OCI-LY7 (cell line): Measurements from ENCODE around the gene XAB2. TPM values are rescaled to one million over a fixed set of nuclear protein-coding genes. Genes with fewer than 3 reads are reported as not detected.

Source experiments
- BruUV-seq: library from RNA; stranded (reverse); fragments of 400-500 nt; replicated peaks from 2 replicates; lab custom pipeline; 2021; lab: Mats Ljungman, UMichigan
- CTCF ChIA-PET: fragments of 300-600 bp; sonication (Branson Sonifier 250); formaldehyde crosslinking; loops from one replicate; lab custom pipeline; 2022; ENCODE audit warnings: antibody characterized with exemption; ENCODE audit not compliant: unreplicated experiment; lab: Charles Lee
- POLR2A ChIA-PET: fragments of 300-600 bp; sonication (Branson Sonifier 250); formaldehyde crosslinking; loops from one replicate; lab custom pipeline; 2022; ENCODE audit warnings: antibody characterized with exemption; lab: Charles Lee
- DNase-seq: peaks from one replicate; pipeline ENCODE4 v3.0.0-alpha.2; 2015; ENCODE audit warnings: low spot score
- H2AFZ ChIP-seq: fragments of 200-600 bp; sonication (generic), shearing (Covaris generic); 2 replicates; pipeline ENCODE4 v1.6.1; 2014; ENCODE audit warnings: mild to moderate bottlenecking, antibody characterized with exemption, low read length, moderate library complexity
- H3K27ac ChIP-seq: fragments of 200-600 bp; sonication (generic); 2 replicates; pipeline ENCODE4 v1.5.1; 2014; ENCODE audit warnings: mixed run types, low read depth, mild to moderate bottlenecking, moderate library complexity, low read length, inconsistent platforms; ENCODE audit not compliant: poor library complexity, severe bottlenecking
- H3K36me3 ChIP-seq: fragments of 200-600 bp; sonication (generic); 2 replicates; pipeline ENCODE4 v1.6.1; 2014; ENCODE audit warnings: mild to moderate bottlenecking, antibody characterized with exemption, low read length, moderate library complexity, mixed read lengths; ENCODE audit not compliant: insufficient read depth
- H3K4me1 ChIP-seq: fragments of 200-600 bp; sonication (generic); 2 replicates; pipeline ENCODE4 v1.5.1; 2014; ENCODE audit warnings: mild to moderate bottlenecking, low read length; ENCODE audit not compliant: insufficient read depth, poor library complexity, severe bottlenecking
- H3K4me2 ChIP-seq: fragments of 200-600 bp; sonication (generic); 2 replicates; pipeline ENCODE4 v1.6.1; 2014; ENCODE audit warnings: mild to moderate bottlenecking, low read length
- H3K4me3 ChIP-seq: fragments of 200-600 bp; sonication (generic); 2 replicates; pipeline ENCODE4 v1.5.1; 2014; ENCODE audit warnings: mild to moderate bottlenecking, low read depth, low read length; ENCODE audit not compliant: poor library complexity, severe bottlenecking
- H3K79me2 ChIP-seq: fragments of 200-600 bp; sonication (generic); 2 replicates; pipeline ENCODE4 v1.6.1; 2016; ENCODE audit warnings: low read depth, mild to moderate bottlenecking, low read length, moderate library complexity, mixed read lengths; ENCODE audit not compliant: insufficient read depth
- H3K9me2 ChIP-seq: fragments of 200-600 bp; sonication (generic); 2 replicates; pipeline ENCODE4 v1.6.1; 2016; ENCODE audit warnings: mild to moderate bottlenecking, low read length, mixed read lengths; ENCODE audit not compliant: insufficient read depth
- H3K9me3 ChIP-seq: fragments of 200-600 bp; sonication (generic); 2 replicates; pipeline ENCODE4 v1.6.1; 2014; ENCODE audit warnings: mild to moderate bottlenecking, mixed run types, low read length, mixed read lengths
- H4K20me1 ChIP-seq: fragments of 200-600 bp; sonication (generic); 2 replicates; pipeline ENCODE4 v1.6.1; 2014; ENCODE audit warnings: mild to moderate bottlenecking, antibody characterized with exemption, low read length, moderate library complexity, mixed read lengths; ENCODE audit not compliant: insufficient read depth
- EZH2phosphoT487 ChIP-seq: fragments of 200-600 bp; sonication (generic); IDR thresholded peaks from 2 replicates; pipeline ENCODE4 v1.6.1; 2018; ENCODE audit warnings: low read depth, borderline replicate concordance, mild to moderate bottlenecking, mixed run types, antibody characterized with exemption, low read length, moderate library complexity, mixed read lengths
- intact Hi-C: fragments of 100-400 bp; cut with micrococcal nuclease; formaldehyde crosslinking; loops from one replicate; pipeline ENCODE4 v1.10.0; 2022; ENCODE audit not compliant: unreplicated experiment
- total RNA-seq, 2 experiments: library from RNA; depleted of rRNA in 1 of 2; stranded (reverse); fragments of >200 nt in 1 of 2; shearing (Covaris generic) in 1 of 2; gene quantifications; 2 replicates each; pipeline ENCODE4 v1.2.3, GENCODE V29; 2014 to 2022
- TF ChIP-seq, protein P1 (sequence below): fragments of 200-600 bp; sonication (generic); conservative IDR thresholded peaks from 2 replicates; pipeline ENCODE4 v1.5.1; 2014; ENCODE audit warnings: mild to moderate bottlenecking, antibody characterized with exemption, low read length, moderate library complexity, mixed read lengths

Gene XAB2
- total RNA-seq, 2 experiments from 2014 or later = 36.6 to 39.9 TPM

DNA sequence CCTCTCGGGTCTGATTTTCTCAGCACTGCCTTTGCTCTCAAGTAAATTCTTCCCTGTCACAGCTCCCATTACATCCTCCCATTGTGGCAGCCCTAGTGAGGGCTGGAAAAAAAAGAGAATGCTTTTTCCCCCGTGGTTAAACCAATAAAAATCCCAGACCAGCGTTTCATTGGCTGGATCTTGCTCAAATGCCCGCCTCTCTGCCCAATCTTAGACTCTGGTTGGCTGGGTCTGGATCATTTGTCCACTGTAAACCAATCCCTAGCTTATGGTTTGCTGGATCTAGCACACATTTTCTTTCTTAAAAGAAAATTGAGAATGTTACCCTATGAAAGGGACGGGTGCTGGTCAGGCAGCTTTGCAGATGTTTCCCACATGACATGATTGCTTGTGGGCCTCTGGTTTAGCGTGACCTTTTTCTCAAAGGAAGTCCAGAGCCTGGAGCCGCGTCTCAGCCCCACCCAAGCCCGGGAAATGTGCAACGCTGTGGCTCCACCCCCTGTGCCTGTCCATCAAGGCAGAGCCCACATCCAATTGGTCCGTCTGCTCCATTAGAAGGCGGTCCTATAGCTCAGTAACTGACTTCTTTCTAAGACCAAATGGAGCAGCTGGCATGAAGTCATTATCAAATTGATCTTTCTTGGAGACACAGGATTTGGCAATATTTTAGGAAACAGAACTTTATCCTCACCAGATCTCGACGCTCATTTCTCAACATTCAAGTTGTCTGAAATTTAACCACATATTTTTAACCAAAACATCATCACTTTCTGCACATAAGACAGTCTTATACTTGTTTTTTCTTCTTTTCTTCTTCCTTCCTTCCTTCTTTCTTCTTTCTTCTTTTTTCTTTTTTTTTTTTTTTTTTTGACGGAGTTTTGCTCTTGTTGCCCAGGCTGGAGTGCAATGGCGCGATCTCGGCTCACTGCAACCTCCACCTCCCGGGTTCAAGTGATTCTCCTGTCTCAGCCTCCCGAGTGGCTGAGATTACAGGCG lies 45.0 kb upstream of the XAB2 start:
- ChIA-PET CTCF (interaction anchor here (0.6 kb wide), 1 partner anchor 324 kb away, joined by 3 read pairs; no protein-coding TSS in a partner anchor), POLR2A (no interaction called here)
- Histone ChIP-seq H3K27ac (no peak overlapping the region), H3K4me1 (peaks cover 29% of the 10 kb centered on the region), H3K9me3 (no peaks in the 10 kb centered on the region), H4K20me1 (no peaks in the 10 kb centered on the region), H2AFZ (no peak overlapping the region), H3K36me3 (no peaks in the 10 kb centered on the region), H3K9me2 (no peaks in the 10 kb centered on the region), H3K4me2 (no peak overlapping the region), H3K4me3 (no peak overlapping the region), H3K79me2 (no peaks in the 10 kb centered on the region)
- no TSS peak for BruUV-seq
- DNase-seq = peak; percentile 66
- TF ChIP-seq, protein P1, sequence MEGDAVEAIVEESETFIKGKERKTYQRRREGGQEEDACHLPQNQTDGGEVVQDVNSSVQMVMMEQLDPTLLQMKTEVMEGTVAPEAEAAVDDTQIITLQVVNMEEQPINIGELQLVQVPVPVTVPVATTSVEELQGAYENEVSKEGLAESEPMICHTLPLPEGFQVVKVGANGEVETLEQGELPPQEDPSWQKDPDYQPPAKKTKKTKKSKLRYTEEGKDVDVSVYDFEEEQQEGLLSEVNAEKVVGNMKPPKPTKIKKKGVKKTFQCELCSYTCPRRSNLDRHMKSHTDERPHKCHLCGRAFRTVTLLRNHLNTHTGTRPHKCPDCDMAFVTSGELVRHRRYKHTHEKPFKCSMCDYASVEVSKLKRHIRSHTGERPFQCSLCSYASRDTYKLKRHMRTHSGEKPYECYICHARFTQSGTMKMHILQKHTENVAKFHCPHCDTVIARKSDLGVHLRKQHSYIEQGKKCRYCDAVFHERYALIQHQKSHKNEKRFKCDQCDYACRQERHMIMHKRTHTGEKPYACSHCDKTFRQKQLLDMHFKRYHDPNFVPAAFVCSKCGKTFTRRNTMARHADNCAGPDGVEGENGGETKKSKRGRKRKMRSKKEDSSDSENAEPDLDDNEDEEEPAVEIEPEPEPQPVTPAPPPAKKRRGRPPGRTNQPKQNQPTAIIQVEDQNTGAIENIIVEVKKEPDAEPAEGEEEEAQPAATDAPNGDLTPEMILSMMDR = no peak
- TF ChIP-seq EZH2phosphoT487 = no peak
- intact Hi-C loops = no loop called here

- CTCF ChIA-PET = no interaction called here
- intact Hi-C loops = no loop called here
These were observed 43.2 kb upstream of the XAB2 start for GRCh38 chr19:7672522-7672921.

GRCh38 chr19:7670790-7671189 lies 41.4 kb upstream of the XAB2 start:
- Histone ChIP-seq H3K4me2 (no peak overlapping the region), H3K4me3 (no peak overlapping the region), H2AFZ (no peak overlapping the region), H3K36me3 (no peaks in the 10 kb centered on the region), H3K4me1 (peaks cover 2% of the 10 kb centered on the region), H3K79me2 (no peaks in the 10 kb centered on the region), H3K27ac (no peak overlapping the region), H4K20me1 (no peaks in the 10 kb centered on the region), H3K9me3 (no peaks in the 10 kb centered on the region), H3K9me2 (no peaks in the 10 kb centered on the region)
- POLR2A ChIA-PET = no interaction called here
- no TSS peak for BruUV-seq
- no peak for DNase-seq
- TF ChIP-seq, protein P1 = no peak
- no peak for TF ChIP-seq EZH2phosphoT487
- intact Hi-C loops = no loop called here
- CTCF ChIA-PET = no interaction called here

More at GRCh38 chr19:7672522-7672921, 43.2 kb upstream of the XAB2 start:
- no peak overlapping the region for H3K4me3 ChIP-seq
- no peak overlapping the region for H3K4me2 ChIP-seq
- peaks cover 19% of the 10 kb centered on the region for H3K4me1 ChIP-seq
- no peak overlapping the region for H2AFZ ChIP-seq
- no peaks in the 10 kb centered on the region for H3K9me2 ChIP-seq
- no peaks in the 10 kb centered on the region for H4K20me1 ChIP-seq
- H3K36me3 ChIP-seq = no peaks in the 10 kb centered on the region
- H3K79me2 ChIP-seq = no peaks in the 10 kb centered on the region
- H3K9me3 ChIP-seq = no peaks in the 10 kb centered on the region
- no peak for DNase-seq
- H3K27ac ChIP-seq = no peak overlapping the region
- BruUV-seq = no TSS peak
- POLR2A ChIA-PET = no interaction called here
- TF ChIP-seq EZH2phosphoT487 = no peak
